Heart left ventricle (tissue), 13 donors: ENCODE measurements around the gene FOXJ2.

Experiments
- POLR2A ChIP-seq, 2 donors: fragments of 450-650 bp; IDR thresholded peaks; one replicate each; pipeline ENCODE4 v1.6.1; 2017; ENCODE audit warnings: antibody characterized with exemption in 2 of 2, mild to moderate bottlenecking in 2 of 2, moderate library complexity in 2 of 2
- TF ChIP-seq, protein P1 (sequence below), 12 donors: fragments of 200-600 bp; sonication (generic) in 4 of 12; IDR thresholded peaks; one replicate each; pipeline versions ENCODE4 v1.5.0 to v1.8.0; 2018 to 2022; ENCODE audit warnings: antibody characterized with exemption in 12 of 12, mild to moderate bottlenecking in 5 of 12
- donor health status: ischemic (EF 13 %, LVEDD 7.1; RV severe dilation, severe dysfunction).
- donor health status: DM: no; HTN: yes; CAD: no.
- donor health status: DM: no; HTN: no; CAD: no.
- donor health status: ischemic (EF 25% LVEDD 6.9; RV normal size, moderate dysfunction).
- donor health status: ischemic (EF 25% LVEDD 5.7; RV mildly dilated, moderate dysfunction).
- donor health status: ischemic (EF 35%, LVEDD 5.7; RV mildly dilated, moderate dysfunction).
- donor health status: nonischemic (EF 11% LVEDD 7.7; RV severe dilation, severe dysfunction).
- donor health status: DM: yes; HTN: yes; CAD: no.
- donor health status: PGD.
- donor health status: ischemic (EF 29% LVEDD 5.4; RV normal size, mild dysfunction).
- donor health status: nonischemic (EF 23%, LVEDD 6.1; RV moderate dilation, normal function).

DNA sequence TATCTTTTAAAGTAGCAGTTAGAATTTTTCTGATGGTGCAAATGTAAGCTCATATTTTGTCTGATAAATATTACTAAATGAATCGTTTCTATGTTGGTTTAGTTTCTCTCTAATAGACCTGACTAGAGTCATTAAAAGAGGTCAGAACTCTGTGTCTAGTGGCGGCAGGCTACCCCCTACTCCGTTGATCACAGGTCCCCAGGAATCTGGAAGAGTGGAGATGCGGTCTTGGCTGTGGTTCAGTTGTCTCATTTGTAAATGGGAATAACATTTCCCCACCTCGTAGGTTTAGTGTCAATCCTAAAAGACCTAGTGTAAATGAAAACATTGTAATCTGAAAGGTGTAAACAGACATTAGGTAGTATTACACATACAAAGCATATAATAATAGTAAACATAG, 4.7 kb upstream of the FOXJ2 start:
- no peak for TF ChIP-seq POLR2A (IDR thresholded peaks at IDR 0.05)
- TF ChIP-seq, protein P1, sequence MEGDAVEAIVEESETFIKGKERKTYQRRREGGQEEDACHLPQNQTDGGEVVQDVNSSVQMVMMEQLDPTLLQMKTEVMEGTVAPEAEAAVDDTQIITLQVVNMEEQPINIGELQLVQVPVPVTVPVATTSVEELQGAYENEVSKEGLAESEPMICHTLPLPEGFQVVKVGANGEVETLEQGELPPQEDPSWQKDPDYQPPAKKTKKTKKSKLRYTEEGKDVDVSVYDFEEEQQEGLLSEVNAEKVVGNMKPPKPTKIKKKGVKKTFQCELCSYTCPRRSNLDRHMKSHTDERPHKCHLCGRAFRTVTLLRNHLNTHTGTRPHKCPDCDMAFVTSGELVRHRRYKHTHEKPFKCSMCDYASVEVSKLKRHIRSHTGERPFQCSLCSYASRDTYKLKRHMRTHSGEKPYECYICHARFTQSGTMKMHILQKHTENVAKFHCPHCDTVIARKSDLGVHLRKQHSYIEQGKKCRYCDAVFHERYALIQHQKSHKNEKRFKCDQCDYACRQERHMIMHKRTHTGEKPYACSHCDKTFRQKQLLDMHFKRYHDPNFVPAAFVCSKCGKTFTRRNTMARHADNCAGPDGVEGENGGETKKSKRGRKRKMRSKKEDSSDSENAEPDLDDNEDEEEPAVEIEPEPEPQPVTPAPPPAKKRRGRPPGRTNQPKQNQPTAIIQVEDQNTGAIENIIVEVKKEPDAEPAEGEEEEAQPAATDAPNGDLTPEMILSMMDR (IDR thresholded peaks at IDR 0.05) = no peak
